Measurements from ENCODE around the gene DMRT1.
"Not testable (repeated sequence)": the region's sequence is repeated elsewhere in the genome, so short reads cannot be mapped to it uniquely, and the experiment has no call there.

The DMRT1 gene

GRCh38 chr9:911005-911404 lies 69.5 kb downstream of the DMRT1 start:
- no peaks in the 10 kb centered on the region for H3K27me3 ChIP-seq (ENCODE audit: control insufficient read depth, insufficient read depth, low read length)

GRCh38 chr9:912776-913175 lies 71.3 kb downstream of the DMRT1 start:
- Histone ChIP-seq H3K4me2 (ENCODE audit: low read length) (no peak overlapping the region), H3K4me1 (no peaks in the 10 kb centered on the region), H3K4me3 (ENCODE audit: low read depth, low read length) (no peak overlapping the region), H3K9me3 (ENCODE audit: control insufficient read depth, low read length) (no peaks in the 10 kb centered on the region), H3K9ac (no peak overlapping the region), H3K36me3 (ENCODE audit: control insufficient read depth, insufficient read depth, low read length) (no peaks in the 10 kb centered on the region), H3K27me3 (ENCODE audit: control insufficient read depth, insufficient read depth, low read length) (no peaks in the 10 kb centered on the region), H3K79me2 (no peaks in the 10 kb centered on the region), H2AFZ (no peak overlapping the region), H3K27ac (no peak overlapping the region)
- no peak for TF ChIP-seq CTCF (IDR thresholded peaks at IDR 0.05)

More at GRCh38 chr9:911005-911404, 69.5 kb downstream of the DMRT1 start:
- Histone ChIP-seq H3K9me3 (ENCODE audit: control insufficient read depth, low read length) (no peaks in the 10 kb centered on the region), H3K9ac (no peak overlapping the region), H3K4me2 (ENCODE audit: low read length) (no peak overlapping the region), H3K79me2 (no peaks in the 10 kb centered on the region), H3K27ac (no peak overlapping the region), H2AFZ (no peak overlapping the region), H3K4me3 (ENCODE audit: low read depth, low read length) (no peak overlapping the region), H3K36me3 (ENCODE audit: control insufficient read depth, insufficient read depth, low read length) (no peaks in the 10 kb centered on the region), H3K4me1 (no peaks in the 10 kb centered on the region)
- peak; percentile 22 for TF ChIP-seq CTCF (IDR thresholded peaks at IDR 0.05)

DNA sequence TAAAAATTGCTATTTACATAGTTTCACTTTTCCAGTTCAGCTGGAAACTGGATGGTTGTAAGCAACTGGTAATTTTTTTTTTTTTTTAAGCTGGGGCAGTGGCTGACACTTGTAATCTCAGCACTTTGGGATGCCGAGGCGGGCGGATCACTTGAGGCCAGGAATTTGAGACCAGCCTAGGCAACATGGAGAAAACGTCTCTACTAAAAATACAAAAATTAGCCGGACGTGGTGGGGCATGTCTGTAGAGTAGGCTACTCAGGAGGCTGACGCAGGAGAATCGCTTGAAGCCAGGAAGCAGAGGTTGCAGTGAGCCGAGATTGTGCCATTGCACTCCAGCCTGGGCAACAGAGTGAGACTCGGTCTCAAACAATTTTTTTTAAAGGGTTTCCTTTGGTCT lies 72.0 kb downstream of the DMRT1 start:
- H3K79me2 ChIP-seq; H3K27ac ChIP-seq; H3K4me3 ChIP-seq (ENCODE audit: low read depth, low read length); H3K9me3 ChIP-seq (ENCODE audit: control insufficient read depth, low read length); H3K9ac ChIP-seq; H2AFZ ChIP-seq; H3K36me3 ChIP-seq (ENCODE audit: control insufficient read depth, insufficient read depth, low read length); H3K4me2 ChIP-seq (ENCODE audit: low read length); H3K27me3 ChIP-seq (ENCODE audit: control insufficient read depth, insufficient read depth, low read length); H3K4me1 ChIP-seq: not testable (repeated sequence)

- H3K36me3 ChIP-seq (ENCODE audit: control insufficient read depth, insufficient read depth, low read length): no peaks in the 10 kb centered on the region
- TF ChIP-seq CTCF (IDR thresholded peaks at IDR 0.05): no peak
- H3K27me3 ChIP-seq (ENCODE audit: control insufficient read depth, insufficient read depth, low read length): no peaks in the 10 kb centered on the region
- H3K4me3 ChIP-seq (ENCODE audit: low read depth, low read length): no peak overlapping the region
- H2AFZ ChIP-seq: no peak overlapping the region
- no peaks in the 10 kb centered on the region for H3K4me1 ChIP-seq
- no peak overlapping the region for H3K4me2 ChIP-seq (ENCODE audit: low read length)
- no peak overlapping the region for H3K9ac ChIP-seq
- H3K9me3 ChIP-seq (ENCODE audit: control insufficient read depth, low read length): no peaks in the 10 kb centered on the region
- no peak overlapping the region for H3K27ac ChIP-seq
- H3K79me2 ChIP-seq: no peaks in the 10 kb centered on the region
Measured at GRCh38 chr9:917730-918129, 76.2 kb downstream of the DMRT1 start.

GRCh38 chr9:920927-921326 lies 79.4 kb downstream of the DMRT1 start:
- Histone ChIP-seq H3K9ac (no peak overlapping the region), H3K4me2 (ENCODE audit: low read length) (no peak overlapping the region), H3K4me3 (ENCODE audit: low read depth, low read length) (no peak overlapping the region), H3K4me1 (no peaks in the 10 kb centered on the region), H3K27me3 (ENCODE audit: control insufficient read depth, insufficient read depth, low read length) (no peaks in the 10 kb centered on the region), H3K36me3 (ENCODE audit: control insufficient read depth, insufficient read depth, low read length) (no peaks in the 10 kb centered on the region), H3K27ac (no peak overlapping the region), H2AFZ (no peak overlapping the region), H3K79me2 (no peaks in the 10 kb centered on the region), H3K9me3 (ENCODE audit: control insufficient read depth, low read length) (no peaks in the 10 kb centered on the region)
- TF ChIP-seq CTCF (IDR thresholded peaks at IDR 0.05): no peak
